Dendritic cell treated with granulocyte-macrophage colony-stimulating factor and Interleukin-4, amounts not matched to agents 40 ng/mL and 50 ng/mL, for 4 days (primary cell): Measurements from ENCODE around the gene LIF.
A peak's percentile ranks its signal among the peaks of the same experiment; 100 is the strongest.

Experiments
- H3K27ac Mint-ChIP-seq: one replicate; pipeline ENCODE4 v1.8.0; 2022; ENCODE audit warnings: mild to moderate bottlenecking, mixed read lengths
- H3K27me3 Mint-ChIP-seq: one replicate; pipeline ENCODE4 v1.8.0; 2022; ENCODE audit warnings: mild to moderate bottlenecking, mixed read lengths
- H3K36me3 Mint-ChIP-seq: one replicate; pipeline ENCODE4 v1.8.0; 2022; ENCODE audit warnings: low read depth, mixed read lengths
- H3K4me1 Mint-ChIP-seq: one replicate; pipeline ENCODE4 v1.8.0; 2022; ENCODE audit warnings: low read depth, mixed read lengths
- H3K4me3 Mint-ChIP-seq: one replicate; pipeline ENCODE4 v1.8.0; 2022; ENCODE audit warnings: mild to moderate bottlenecking, moderate library complexity, mixed read lengths
- H3K9me3 Mint-ChIP-seq: one replicate; pipeline ENCODE4 v1.8.0; 2022; ENCODE audit warnings: mixed read lengths
- intact Hi-C: fragments of 100-400 bp; cut with micrococcal nuclease; formaldehyde crosslinking; loops from one replicate; pipeline ENCODE4 v1.15.0; 2022

LIF gene

GRCh38 chr22:30288419-30289140, 42.0 kb upstream of the LIF start:
- intact Hi-C loops, result loop anchor here (1.0 to 10.0 kb wide), 5 partner anchors 14 to 174 kb away; partner anchors contain the start of genes SF3A1 and TBC1D10A
- Mint-ChIP-seq H3K9me3 (no peaks in the 10 kb centered on the region), H3K27ac (peak overlapping the region; percentile 90), H3K36me3 (peaks cover 45% of the 10 kb centered on the region), H3K4me1 (peaks cover 77% of the 10 kb centered on the region), H3K27me3 (peaks cover 2% of the 10 kb centered on the region), H3K4me3 (peak overlapping the region; percentile 79)

- peak overlapping the region; percentile 79 for H3K4me3 Mint-ChIP-seq
- H3K27me3 Mint-ChIP-seq, result peaks cover 2% of the 10 kb centered on the region
- no peaks in the 10 kb centered on the region for H3K9me3 Mint-ChIP-seq
- peaks cover 37% of the 10 kb centered on the region for H3K36me3 Mint-ChIP-seq
- peak overlapping the region; percentile 90 for H3K27ac Mint-ChIP-seq
- intact Hi-C loops, result loop anchor here (1.0 to 10.0 kb wide), 4 partner anchors 36 to 173 kb away; partner anchors contain the start of genes RNF215 and TBC1D10A
- peaks cover 85% of the 10 kb centered on the region for H3K4me1 Mint-ChIP-seq
Measured at GRCh38 chr22:30287648-30288418, 41.3 kb upstream of the LIF start.

- H3K4me1 Mint-ChIP-seq, result peaks cover 93% of the 10 kb centered on the region
- intact Hi-C loops, result loop anchor here (1.0 to 10.0 kb wide), 4 partner anchors 24 to 172 kb away; partner anchors contain the start of gene RNF215
- H3K27me3 Mint-ChIP-seq, result peaks cover 2% of the 10 kb centered on the region
- H3K4me3 Mint-ChIP-seq, result no peak overlapping the region
- H3K9me3 Mint-ChIP-seq, result no peaks in the 10 kb centered on the region
- no peak overlapping the region for H3K27ac Mint-ChIP-seq
- peaks cover 29% of the 10 kb centered on the region for H3K36me3 Mint-ChIP-seq
Measured at GRCh38 chr22:30286813-30287647, 40.5 kb upstream of the LIF start.

GRCh38 chr22:30286331-30286730, 39.8 kb upstream of the LIF start:
- Mint-ChIP-seq H3K9me3 (no peaks in the 10 kb centered on the region), H3K36me3 (peaks cover 22% of the 10 kb centered on the region), H3K27ac (no peak overlapping the region), H3K4me1 (peaks cover 94% of the 10 kb centered on the region), H3K27me3 (peaks cover 2% of the 10 kb centered on the region), H3K4me3 (no peak overlapping the region)
- intact Hi-C loops, result loop anchor here (1.0 to 10.0 kb wide), 3 partner anchors 23 to 172 kb away; no protein-coding TSS in a partner anchor

- no peak overlapping the region for H3K27ac Mint-ChIP-seq
- H3K9me3 Mint-ChIP-seq, result no peaks in the 10 kb centered on the region
- peaks cover 94% of the 10 kb centered on the region for H3K4me1 Mint-ChIP-seq
- peaks cover 19% of the 10 kb centered on the region for H3K36me3 Mint-ChIP-seq
- H3K27me3 Mint-ChIP-seq, result peaks cover 2% of the 10 kb centered on the region
- no peak overlapping the region for H3K4me3 Mint-ChIP-seq
- intact Hi-C loops, result loop anchor here (1.0 to 10.0 kb wide), 3 partner anchors 23 to 171 kb away; no protein-coding TSS in a partner anchor
Measured at GRCh38 chr22:30285846-30286200, 39.3 kb upstream of the LIF start.

- H3K4me3 Mint-ChIP-seq, result no peak overlapping the region
- peaks cover 94% of the 10 kb centered on the region for H3K4me1 Mint-ChIP-seq
- H3K36me3 Mint-ChIP-seq, result peaks cover 19% of the 10 kb centered on the region
- no peaks in the 10 kb centered on the region for H3K9me3 Mint-ChIP-seq
- intact Hi-C loops, result loop anchor here (5.0 to 10.0 kb wide), 2 partner anchors 33 to 171 kb away; no protein-coding TSS in a partner anchor
- H3K27ac Mint-ChIP-seq, result peak overlapping the region; percentile 74
- peaks cover 2% of the 10 kb centered on the region for H3K27me3 Mint-ChIP-seq
Measured at GRCh38 chr22:30285176-30285845, 38.8 kb upstream of the LIF start.

GRCh38 chr22:30284666-30285065, 38.1 kb upstream of the LIF start:
- Mint-ChIP-seq H3K4me3 (no peak overlapping the region), H3K27ac (peak overlapping the region; percentile 74)

GRCh38 chr22:30284172-30284571, 37.6 kb upstream of the LIF start:
- H3K27ac Mint-ChIP-seq, result peak overlapping the region; percentile 74

More at GRCh38 chr22:30284666-30285065, 38.1 kb upstream of the LIF start:
- H3K27me3 Mint-ChIP-seq, result peaks cover 2% of the 10 kb centered on the region
- intact Hi-C loops, result loop anchor here (5.0 to 10.0 kb wide), 2 partner anchors 32 to 170 kb away; no protein-coding TSS in a partner anchor
- peaks cover 19% of the 10 kb centered on the region for H3K36me3 Mint-ChIP-seq
- H3K9me3 Mint-ChIP-seq, result no peaks in the 10 kb centered on the region
- peaks cover 91% of the 10 kb centered on the region for H3K4me1 Mint-ChIP-seq

GRCh38 chr22:30283342-30283741, 36.8 kb upstream of the LIF start:
- peaks cover 2% of the 10 kb centered on the region for H3K27me3 Mint-ChIP-seq
- H3K36me3 Mint-ChIP-seq, result peaks cover 19% of the 10 kb centered on the region
- intact Hi-C loops, result loop anchor here (10.0 kb wide), 1 partner anchor 169 kb away; no protein-coding TSS in a partner anchor
- peak overlapping the region; percentile 74 for H3K27ac Mint-ChIP-seq
- H3K9me3 Mint-ChIP-seq, result no peaks in the 10 kb centered on the region
- peaks cover 97% of the 10 kb centered on the region for H3K4me1 Mint-ChIP-seq
- no peak overlapping the region for H3K4me3 Mint-ChIP-seq

More at GRCh38 chr22:30284172-30284571, 37.6 kb upstream of the LIF start:
- peaks cover 2% of the 10 kb centered on the region for H3K27me3 Mint-ChIP-seq
- no peaks in the 10 kb centered on the region for H3K9me3 Mint-ChIP-seq
- peaks cover 95% of the 10 kb centered on the region for H3K4me1 Mint-ChIP-seq
- intact Hi-C loops, result loop anchor here (10.0 kb wide), 1 partner anchor 169 kb away; no protein-coding TSS in a partner anchor
- H3K4me3 Mint-ChIP-seq, result no peak overlapping the region
- peaks cover 19% of the 10 kb centered on the region for H3K36me3 Mint-ChIP-seq

GRCh38 chr22:30282616-30283046, 36.1 kb upstream of the LIF start:
- Mint-ChIP-seq H3K4me1 (peaks cover 97% of the 10 kb centered on the region), H3K27me3 (peaks cover 8% of the 10 kb centered on the region), H3K9me3 (no peaks in the 10 kb centered on the region), H3K36me3 (peaks cover 19% of the 10 kb centered on the region), H3K27ac (peak overlapping the region; percentile 74), H3K4me3 (peak overlapping the region; percentile 15)
- intact Hi-C loops, result loop anchor here (10.0 kb wide), 1 partner anchor 168 kb away; no protein-coding TSS in a partner anchor

GRCh38 chr22:30280505-30280904, 33.9 kb upstream of the LIF start:
- H3K27ac Mint-ChIP-seq, result no peak overlapping the region
- peaks cover 17% of the 10 kb centered on the region for H3K27me3 Mint-ChIP-seq
- H3K4me3 Mint-ChIP-seq, result no peak overlapping the region

GRCh38 chr22:30279932-30280331, 33.4 kb upstream of the LIF start:
- peaks cover 19% of the 10 kb centered on the region for H3K27me3 Mint-ChIP-seq
- H3K4me1 Mint-ChIP-seq, result peaks cover 91% of the 10 kb centered on the region
- peak overlapping the region; percentile 77 for H3K27ac Mint-ChIP-seq
- H3K4me3 Mint-ChIP-seq, result no peak overlapping the region
- H3K36me3 Mint-ChIP-seq, result peaks cover 4% of the 10 kb centered on the region
- intact Hi-C loops, result loop anchor here (10.0 kb wide), 1 partner anchor 165 kb away; no protein-coding TSS in a partner anchor
- no peaks in the 10 kb centered on the region for H3K9me3 Mint-ChIP-seq

More at GRCh38 chr22:30280505-30280904, 33.9 kb upstream of the LIF start:
- intact Hi-C loops, result loop anchor here (10.0 kb wide), 1 partner anchor 166 kb away; no protein-coding TSS in a partner anchor
- H3K36me3 Mint-ChIP-seq, result peaks cover 9% of the 10 kb centered on the region
- H3K4me1 Mint-ChIP-seq, result peaks cover 91% of the 10 kb centered on the region
- no peaks in the 10 kb centered on the region for H3K9me3 Mint-ChIP-seq
